ENCODE measurements around the gene E2F1.

- TF ChIP-seq CTCF (IDR thresholded peaks at IDR 0.05): no peak
- TF ChIP-seq EZH2 (IDR thresholded peaks at IDR 0.05; ENCODE audit: borderline replicate concordance, insufficient read depth, low read depth, low read length, poor library complexity, severe bottlenecking): no peak
These were observed 30.0 kb downstream of the E2F1 start for GRCh38 chr20:33656010-33656782.

All from B cell (primary cell).